Right lobe of liver (tissue), 4 donors: Measurements from ENCODE around the gene LPIN2.

Source experiments
- CTCF ChIP-seq, 4 donors: fragments of 200-600 bp in 3 of 4; fragments of 450-650 bp in 1 of 4; IDR thresholded peaks; one replicate each; pipeline versions ENCODE4 v1.5.1 to v1.8.0; 2016 to 2022; ENCODE audit warnings: antibody characterized with exemption in 4 of 4, mild to moderate bottlenecking in 2 of 4
- POLR2A ChIP-seq: fragments of 450-650 bp; IDR thresholded peaks from one replicate; pipeline ENCODE4 v1.6.1; 2017; ENCODE audit warnings: antibody characterized with exemption, mild to moderate bottlenecking
- donor health status: DM: no; HTN: no; CAD: no.
- donor health status: DM: no; HTN: no; CAD: no.
- donor health status: DM: no; HTN: yes; CAD: no.

DNA sequence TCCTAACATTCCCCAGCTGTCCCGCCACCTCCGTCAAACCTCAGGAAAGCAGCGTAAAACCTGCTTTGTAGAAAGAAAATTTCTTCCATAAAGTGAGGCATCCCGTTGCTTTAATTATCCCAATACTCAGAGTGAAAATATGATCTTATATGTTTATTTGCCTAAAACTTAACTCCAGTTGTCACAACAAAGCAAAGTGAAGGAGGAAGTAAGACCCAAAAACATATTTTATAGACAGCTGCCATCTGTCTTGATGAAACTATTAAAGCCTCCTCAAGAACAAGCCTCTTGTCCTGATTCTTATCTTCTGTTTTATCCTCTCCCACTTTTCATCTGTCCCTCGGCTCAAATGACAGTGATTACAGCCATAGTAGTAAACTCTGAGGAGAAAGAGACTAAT is 28.9 kb upstream of the LPIN2 start:
- TF ChIP-seq CTCF (IDR thresholded peaks at IDR 0.05) (no peak), POLR2A (no peak)
